NK-92 (cell line): Measurements from ENCODE around the gene PRSS53.

Experiments used
- DNase-seq: peaks from one replicate; lab custom pipeline; 2025; ENCODE audit not compliant: unreplicated experiment; lab: John Stamatoyannopoulos, UW

PRSS53 gene

GRCh38 chr16:31099860-31100638, 11.3 kb upstream of the PRSS53 start:
- DNase-seq, result no peak

GRCh38 chr16:31094424-31095120, 5.8 kb upstream of the PRSS53 start, which contains the start of gene VKORC1:
Gene VKORC1, minus strand, starts transcription at chr16:31094797. Its CDS starts 68 bp downstream, at chr16:31094729.
- no peak for DNase-seq

GRCh38 chr16:31094088-31094423, 5.3 kb upstream of the PRSS53 start:
- no peak for DNase-seq

- no peak for DNase-seq
Observed at GRCh38 chr16:31093132-31093703, 4.5 kb upstream of the PRSS53 start.

- no peak for DNase-seq
Observed at GRCh38 chr16:31092330-31092729, 3.6 kb upstream of the PRSS53 start.

GRCh38 chr16:31090540-31090939, 1.8 kb upstream of the PRSS53 start:
- DNase-seq, result no peak

GRCh38 chr16:31089199-31089598, 456 bp upstream of the PRSS53 start:
- DNase-seq, result no peak

GRCh38 chr16:31087971-31088370, 772 bp downstream of the PRSS53 start:
- DNase-seq, result no peak

- DNase-seq, result no peak
Observed at GRCh38 chr16:31087481-31087880, 1.3 kb downstream of the PRSS53 start.

- DNase-seq, result no peak
Observed at GRCh38 chr16:31086629-31086906, 2.2 kb downstream of the PRSS53 start.

- no peak for DNase-seq
Observed at GRCh38 chr16:31085873-31086628, 2.7 kb downstream of the PRSS53 start.

- no peak for DNase-seq
Observed at GRCh38 chr16:31085411-31085810, 3.3 kb downstream of the PRSS53 start.

GRCh38 chr16:31084584-31085302, 4.0 kb downstream of the PRSS53 start:
- no peak for DNase-seq

- DNase-seq, result no peak
Observed at GRCh38 chr16:31083981-31084380, 4.8 kb downstream of the PRSS53 start.

GRCh38 chr16:31083556-31083955, 5.2 kb downstream of the PRSS53 start:
- DNase-seq, result no peak

- DNase-seq, result no peak
Observed at GRCh38 chr16:31083081-31083480, 5.7 kb downstream of the PRSS53 start.

GRCh38 chr16:31082368-31083045, 6.2 kb downstream of the PRSS53 start:
- no peak for DNase-seq

- DNase-seq, result no peak
Observed at GRCh38 chr16:31081428-31082351, 7.1 kb downstream of the PRSS53 start.

- DNase-seq, result no peak
Observed at GRCh38 chr16:31080756-31081419, 7.9 kb downstream of the PRSS53 start.
